ENCODE data around the gene MGRN1.

The MGRN1 gene

GRCh38 chr16:4684058-4684715 lies 59.6 kb downstream of the MGRN1 start:
- no peak for DNase-seq (ENCODE audit: low spot score)
- TF ChIP-seq, protein P1, sequence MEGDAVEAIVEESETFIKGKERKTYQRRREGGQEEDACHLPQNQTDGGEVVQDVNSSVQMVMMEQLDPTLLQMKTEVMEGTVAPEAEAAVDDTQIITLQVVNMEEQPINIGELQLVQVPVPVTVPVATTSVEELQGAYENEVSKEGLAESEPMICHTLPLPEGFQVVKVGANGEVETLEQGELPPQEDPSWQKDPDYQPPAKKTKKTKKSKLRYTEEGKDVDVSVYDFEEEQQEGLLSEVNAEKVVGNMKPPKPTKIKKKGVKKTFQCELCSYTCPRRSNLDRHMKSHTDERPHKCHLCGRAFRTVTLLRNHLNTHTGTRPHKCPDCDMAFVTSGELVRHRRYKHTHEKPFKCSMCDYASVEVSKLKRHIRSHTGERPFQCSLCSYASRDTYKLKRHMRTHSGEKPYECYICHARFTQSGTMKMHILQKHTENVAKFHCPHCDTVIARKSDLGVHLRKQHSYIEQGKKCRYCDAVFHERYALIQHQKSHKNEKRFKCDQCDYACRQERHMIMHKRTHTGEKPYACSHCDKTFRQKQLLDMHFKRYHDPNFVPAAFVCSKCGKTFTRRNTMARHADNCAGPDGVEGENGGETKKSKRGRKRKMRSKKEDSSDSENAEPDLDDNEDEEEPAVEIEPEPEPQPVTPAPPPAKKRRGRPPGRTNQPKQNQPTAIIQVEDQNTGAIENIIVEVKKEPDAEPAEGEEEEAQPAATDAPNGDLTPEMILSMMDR (IDR thresholded peaks at IDR 0.05; ENCODE audit: extremely low read depth, missing control alignments), result no peak

GRCh38 chr16:4684763-4685162 lies 60.1 kb downstream of the MGRN1 start:
- TF ChIP-seq, protein P1 (IDR thresholded peaks at IDR 0.05; ENCODE audit: extremely low read depth, missing control alignments), result no peak
- DNase-seq (ENCODE audit: low spot score), result no peak

- TF ChIP-seq, protein P1 (IDR thresholded peaks at IDR 0.05; ENCODE audit: extremely low read depth, missing control alignments), result no peak
- DNase-seq (ENCODE audit: low spot score), result no peak
Measured at GRCh38 chr16:4685292-4685691, 60.7 kb downstream of the MGRN1 start.

DNA sequence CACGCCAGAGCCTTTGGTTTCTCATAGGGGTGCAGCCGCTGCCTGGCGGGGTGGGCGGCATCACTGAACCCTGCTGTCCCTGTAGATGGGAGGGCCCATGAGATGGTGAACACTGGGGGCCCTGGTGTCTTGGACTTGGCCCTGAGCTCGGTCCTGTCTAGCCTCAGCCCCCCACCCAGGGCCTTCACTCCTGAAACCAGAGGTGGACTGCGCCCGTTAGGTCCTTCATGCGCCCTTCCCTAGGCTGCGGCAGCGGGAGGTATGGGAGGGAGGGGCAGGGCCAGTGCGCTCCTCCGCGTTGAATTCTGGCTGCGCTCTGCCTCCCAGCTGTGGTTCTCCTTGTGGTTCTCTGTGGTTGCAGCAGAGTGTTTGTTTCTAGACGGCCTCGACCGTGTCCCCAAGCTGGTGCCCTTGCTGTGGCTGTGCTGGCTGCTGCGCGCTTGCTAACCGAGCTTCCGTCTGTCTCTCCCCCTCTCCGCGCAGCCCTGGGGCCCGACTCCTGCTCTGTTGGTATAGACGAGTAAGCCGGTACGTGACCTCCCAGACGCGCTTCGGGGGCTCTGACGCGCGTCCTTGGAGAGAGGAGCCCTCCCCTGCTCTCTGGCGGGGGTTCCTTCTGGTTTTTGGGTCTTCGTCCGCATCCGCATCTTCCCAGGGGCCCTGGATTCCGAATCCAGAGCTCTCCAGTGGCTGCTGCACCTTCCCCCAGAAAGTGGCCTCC lies 61.3 kb downstream of the MGRN1 start:
- TF ChIP-seq, protein P1 (IDR thresholded peaks at IDR 0.05; ENCODE audit: extremely low read depth, missing control alignments), result no peak
- DNase-seq (ENCODE audit: low spot score), result no peak

- TF ChIP-seq, protein P1 (IDR thresholded peaks at IDR 0.05; ENCODE audit: extremely low read depth, missing control alignments), result no peak
- DNase-seq (ENCODE audit: low spot score), result no peak
Measured at GRCh38 chr16:4686497-4687210, 62.0 kb downstream of the MGRN1 start.

DNA sequence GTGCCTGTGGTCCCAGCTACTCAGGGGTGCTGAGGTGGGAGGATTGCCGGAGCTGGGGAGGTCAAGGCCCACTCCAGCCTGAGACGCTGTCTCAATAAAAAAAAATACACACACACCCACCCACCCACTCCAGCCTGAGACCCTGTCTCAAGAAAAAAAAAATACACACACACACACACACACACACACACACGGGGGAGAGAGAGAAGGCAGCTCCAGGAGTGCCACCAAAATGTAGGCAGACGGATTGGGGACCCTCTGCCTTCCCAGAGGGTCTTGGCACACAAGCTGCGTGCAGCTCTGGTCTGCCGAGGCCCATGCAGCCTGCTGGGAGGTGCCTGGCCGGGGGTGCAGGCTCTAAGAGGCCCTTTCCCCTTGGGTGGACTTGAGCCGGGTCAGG lies 62.8 kb downstream of the MGRN1 start:
- TF ChIP-seq, protein P1 (IDR thresholded peaks at IDR 0.05; ENCODE audit: extremely low read depth, missing control alignments), result no peak
- DNase-seq (ENCODE audit: low spot score), result no peak

All from GM20000 (cell line).